Right cardiac atrium (tissue), 5 donors: Measurements from ENCODE around the gene UBE2D1. TPM values are rescaled to one million over a fixed set of nuclear protein-coding genes. Genes with fewer than 3 reads are reported as not detected.

Experiments
- ATAC-seq, 2 donors: fragments of 200-7000 bp; cut with Tn5 transposase; one replicate each; pipeline versions ENCODE4 v1.8.0 to v1.9.1; 2020; ENCODE audit warnings: moderate library complexity in 2 of 2, mild to moderate bottlenecking in 1 of 2
- DNase-seq, 3 donors: peaks; one replicate each; pipeline ENCODE4 v3.0.0-alpha.2; 2020
- H3K27ac ChIP-seq: one replicate; pipeline ENCODE4 v1.5.1; 2013; ENCODE audit warnings: mild to moderate bottlenecking, low read length, control low read depth, moderate library complexity
- H3K27me3 ChIP-seq: one replicate; pipeline ENCODE4 v1.6.1; 2013; ENCODE audit not compliant: control insufficient read depth, insufficient read depth
- H3K4me1 ChIP-seq: one replicate; pipeline ENCODE4 v1.6.1; 2013; ENCODE audit warnings: low read length; ENCODE audit not compliant: control insufficient read depth, insufficient read depth
- H3K4me3 ChIP-seq: one replicate; pipeline ENCODE4 v1.5.1; 2013; ENCODE audit warnings: low read length, control low read depth
- H3K9me3 ChIP-seq: one replicate; pipeline ENCODE4 v1.6.1; 2013; ENCODE audit warnings: low read length; ENCODE audit not compliant: control insufficient read depth
- WGBS: extraction: QIAGEN DNeasy Blood & Tissue Kit; methylation state at CpG from one replicate; pipeline ENCODE4 v1.1.7; 2013; 5-methylcytosine and 5-hydroxymethylcytosine counted together
- intact Hi-C, 4 donors: fragments of 100-400 bp; cut with DNase I; formaldehyde crosslinking; loops; one replicate each; pipeline versions ENCODE4 v1.11.0 to v1.14.0; 2022 to 2023
- polyA plus RNA-seq: library from polyadenylated mRNA; stranded (reverse); fragments of 200-250 nt; gene quantifications from one replicate; pipeline ENCODE4 v1.2.3, GENCODE V29; 2013
- total RNA-seq, 4 donors: library from RNA; stranded (reverse); fragmentation: NEBNext Ultra II Directional; extraction: Animal tissue kit (Norgen Biotek cat#: 25700); gene quantifications; one replicate each; pipeline ENCODE4 v1.2.1, GENCODE V29; 2021
- donor health status: healthy with polysubstance abuse.
- donor health status: DM: no; HTN: yes; CAD: no.
- donor health status: DM: no; HTN: no; CAD: no.
- donor health status: DM: no; HTN: yes; CAD: no; lungs with severe emphysema.
- donor health status: DM: yes; HTN: yes; CAD: no.

The UBE2D1 gene
- total and polyA plus RNA-seq, 5 donors = 28.0 to 40.3 (median 35.4) TPM

DNA sequence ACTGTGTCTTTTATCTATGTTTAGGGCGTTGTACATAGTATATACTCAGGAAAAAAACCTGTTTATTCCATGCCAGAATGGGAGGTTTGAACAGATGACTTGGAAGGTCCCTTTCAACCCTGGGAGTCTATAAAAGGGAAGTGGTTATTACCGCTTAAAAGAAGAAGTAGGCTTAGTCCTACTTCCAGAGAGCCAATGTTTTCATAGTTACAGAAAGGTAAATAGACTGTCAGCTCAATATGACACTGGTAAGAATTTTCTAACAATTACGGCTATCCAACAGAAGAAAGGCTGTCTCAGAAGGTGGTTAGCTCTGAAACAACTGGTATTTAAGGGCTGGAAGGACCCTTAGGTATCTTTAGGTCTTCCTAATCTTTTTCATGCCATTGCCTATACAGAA is 49.3 kb downstream of the UBE2D1 start:
- no peaks in the 10 kb centered on the region for H3K9me3 ChIP-seq
- H3K4me3 ChIP-seq = peak overlapping the region; percentile 82
- no peak for ATAC-seq
- intact Hi-C loops = loop anchor here in 2 of 4 donors (2.0 to 10.0 kb wide), 2 partner anchors 49 to 79 kb away; partner anchors contain the start of gene UBE2D1 (in 1 of the 2)
- no peak overlapping the region for H3K27ac ChIP-seq
- 54% methylated on average over 3 of the region's 3 CpGs for WGBS
- no peak for DNase-seq
- no peaks in the 10 kb centered on the region for H3K27me3 ChIP-seq
- no peaks in the 10 kb centered on the region for H3K4me1 ChIP-seq

DNA sequence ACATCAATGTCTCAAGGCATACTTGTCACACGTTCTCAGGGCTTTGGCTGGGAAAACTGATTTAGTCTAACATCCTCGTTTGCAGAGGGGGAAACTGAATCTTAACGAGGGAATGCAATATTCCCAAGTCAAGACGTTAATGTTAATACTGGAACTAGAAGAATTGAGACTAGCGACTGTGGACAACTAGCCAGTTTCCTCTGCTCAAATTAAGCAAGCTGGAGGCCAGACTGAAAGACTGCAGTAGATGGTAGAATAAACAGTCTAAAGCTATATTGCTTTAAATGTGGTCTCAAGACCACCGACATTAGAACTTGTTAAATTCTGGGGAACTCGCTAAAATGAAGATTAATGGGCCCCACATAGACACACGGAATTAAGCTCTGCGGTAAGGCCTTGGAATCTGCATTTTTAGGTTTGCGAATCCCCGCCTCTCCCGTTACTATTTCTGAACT is 49.8 kb downstream of the UBE2D1 start:
- under 1% methylated on average over 12 of the region's 12 CpGs for WGBS
- DNase-seq = no peak
- no peak for ATAC-seq
- intact Hi-C loops = loop anchor here in 2 of 4 donors (2.0 to 10.0 kb wide), 2 partner anchors 50 to 80 kb away; partner anchors contain the start of gene UBE2D1 (in 1 of the 2)
- H3K27ac ChIP-seq = peak overlapping the region; percentile 88
- no peaks in the 10 kb centered on the region for H3K4me1 ChIP-seq
- no peaks in the 10 kb centered on the region for H3K9me3 ChIP-seq
- no peaks in the 10 kb centered on the region for H3K27me3 ChIP-seq
- peak overlapping the region; percentile 82 for H3K4me3 ChIP-seq

DNA sequence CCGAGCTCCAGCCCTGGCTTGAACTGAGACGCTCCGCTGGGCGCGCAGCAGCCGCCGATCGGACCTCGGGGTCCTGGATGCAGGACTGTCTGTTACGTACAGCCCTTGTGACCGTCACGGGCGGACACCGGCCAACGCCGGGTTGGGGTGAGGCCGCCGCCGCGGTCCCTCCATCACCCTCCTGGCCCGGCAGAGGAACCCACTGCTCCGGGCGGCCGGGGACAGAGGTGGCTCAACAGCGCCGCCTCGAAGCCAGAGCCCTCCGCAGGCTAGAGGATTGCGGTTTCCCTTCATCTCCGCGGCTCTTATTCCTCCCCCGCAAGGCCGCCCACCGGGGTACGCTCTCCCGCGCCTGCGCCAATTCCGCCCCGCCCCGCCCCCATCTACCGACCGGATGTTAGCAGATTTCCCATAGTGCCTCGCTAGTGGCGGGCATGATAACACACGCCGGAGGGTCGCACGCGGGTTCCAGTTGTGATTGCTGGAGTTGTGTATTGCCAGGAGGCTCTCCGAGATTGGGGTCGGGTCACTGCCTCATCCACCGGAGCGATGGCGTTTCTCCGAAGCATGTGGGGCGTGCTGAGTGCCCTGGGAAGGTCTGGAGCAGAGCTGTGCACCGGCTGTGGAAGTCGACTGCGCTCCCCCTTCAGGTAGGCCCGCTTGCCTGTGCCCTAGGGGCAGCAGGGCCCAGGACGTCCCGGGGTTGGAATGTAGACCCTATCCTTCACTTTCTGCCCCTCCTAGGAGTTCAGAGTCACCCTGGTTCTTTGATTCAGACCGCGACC is 50.4 kb downstream of the UBE2D1 start, which contains the start of gene TFAM:
TFAM (plus strand) TSS at position 412 of the 785 bp plus-strand sequence; CDS start at position 550, 138 bp downstream.
- no peaks in the 10 kb centered on the region for H3K9me3 ChIP-seq
- intact Hi-C loops = loop anchor here in 3 of 4 donors (2.0 to 10.0 kb wide), 3 partner anchors 48 to 80 kb away; partner anchors contain the start of gene UBE2D1 (in 2 of the 3)
- ATAC-seq (peak; percentile 99), DNase-seq (peak; percentile 96 to 99 (median 98))
- no peaks in the 10 kb centered on the region for H3K4me1 ChIP-seq
- H3K4me3 ChIP-seq = peak within 1 kb of the TSS; percentile 82
- H3K27me3 ChIP-seq = no peaks in the 10 kb centered on the region
- H3K27ac ChIP-seq = peak within 1 kb of the TSS; percentile 88
- under 1% methylated on average over 65 of the region's 65 CpGs for WGBS

DNA sequence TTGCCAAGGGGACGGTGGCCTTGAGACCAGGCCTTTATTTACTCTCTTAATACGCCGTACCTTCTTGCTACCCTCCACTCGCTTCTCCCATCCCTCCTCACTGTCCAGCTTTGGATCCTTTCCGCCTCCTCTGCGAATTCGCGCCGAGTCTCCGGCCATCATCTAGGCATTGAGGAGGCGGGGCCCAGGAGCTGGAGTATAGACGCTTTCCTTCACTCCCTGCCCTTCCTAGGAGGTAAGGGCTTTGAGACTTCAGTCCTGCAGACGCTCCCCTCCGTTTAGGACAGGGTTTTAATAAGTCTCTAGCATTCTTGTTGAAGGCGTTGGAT is 50.9 kb downstream of the UBE2D1 start:
- H3K4me1 ChIP-seq = no peaks in the 10 kb centered on the region
- DNase-seq (no peak), ATAC-seq (peak in 1 of 2 donors; percentile 8)
- H3K9me3 ChIP-seq = no peaks in the 10 kb centered on the region
- H3K27me3 ChIP-seq = no peaks in the 10 kb centered on the region
- intact Hi-C loops = loop anchor here in 3 of 4 donors (2.0 to 10.0 kb wide), 3 partner anchors 48 to 81 kb away; partner anchors contain the start of gene UBE2D1 (in 2 of the 3)
- H3K4me3 ChIP-seq = peak overlapping the region; percentile 82
- peak overlapping the region; percentile 76 for H3K27ac ChIP-seq
- 0% methylated on average over 15 of the region's 15 CpGs for WGBS

DNA sequence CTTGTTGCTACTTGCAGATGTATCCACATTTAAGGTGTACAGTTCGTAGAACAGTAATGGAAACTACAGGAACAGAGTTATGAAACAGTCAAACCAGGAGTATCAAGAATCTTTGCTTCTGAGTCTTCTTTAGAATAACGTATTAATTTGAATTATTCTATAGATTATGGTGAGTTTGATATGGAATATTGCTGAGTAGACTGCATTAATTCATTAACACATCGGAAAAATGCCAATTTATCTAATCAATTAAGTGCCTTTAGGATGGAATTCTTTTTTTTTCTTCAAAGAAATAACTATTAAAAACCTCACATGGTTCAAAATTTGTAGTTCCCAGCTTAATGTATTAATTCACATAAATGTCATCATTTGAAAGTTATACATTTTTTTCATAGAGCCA is 54.2 kb downstream of the UBE2D1 start:
- H3K4me1 ChIP-seq = no peaks in the 10 kb centered on the region
- 95% methylated on average over 3 of the region's 3 CpGs for WGBS
- no peak for ATAC-seq
- H3K9me3 ChIP-seq = no peaks in the 10 kb centered on the region
- no peaks in the 10 kb centered on the region for H3K27me3 ChIP-seq
- no peak overlapping the region for H3K27ac ChIP-seq
- DNase-seq = no peak
- H3K4me3 ChIP-seq = no peak overlapping the region
- intact Hi-C loops = loop anchor here in 2 of 4 donors (5.0 to 10.0 kb wide), 2 partner anchors 52 to 84 kb away; partner anchors contain the start of gene UBE2D1 (in 1 of the 2)

DNA sequence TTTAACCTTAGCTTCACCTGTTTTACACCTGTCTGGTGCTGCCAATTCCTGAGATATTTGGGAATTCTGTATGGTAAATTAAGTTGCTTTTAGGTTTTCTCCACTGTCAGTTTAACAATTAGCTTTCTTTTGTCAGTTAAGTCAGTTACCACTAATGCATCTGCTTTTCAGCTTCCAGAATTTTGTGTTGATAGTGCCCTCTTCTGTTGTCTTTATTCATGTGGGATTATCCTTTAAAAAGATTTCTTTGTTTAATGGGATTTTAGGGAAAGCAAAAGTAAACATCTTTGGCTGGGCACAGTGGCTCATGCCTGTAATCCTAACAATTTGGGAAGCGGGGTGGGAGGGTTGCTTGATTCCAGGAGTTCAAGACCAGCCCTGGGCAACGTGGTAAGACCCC is 58.5 kb downstream of the UBE2D1 start:
- Histone ChIP-seq H3K4me3 (no peak overlapping the region), H3K9me3 (no peaks in the 10 kb centered on the region), H3K27me3 (no peaks in the 10 kb centered on the region), H3K4me1 (no peaks in the 10 kb centered on the region), H3K27ac (no peak overlapping the region)
- WGBS = 75% methylated on average over 2 of the region's 2 CpGs
- DNase-seq (no peak), ATAC-seq (no peak)
- intact Hi-C loops = no loop called here

DNA sequence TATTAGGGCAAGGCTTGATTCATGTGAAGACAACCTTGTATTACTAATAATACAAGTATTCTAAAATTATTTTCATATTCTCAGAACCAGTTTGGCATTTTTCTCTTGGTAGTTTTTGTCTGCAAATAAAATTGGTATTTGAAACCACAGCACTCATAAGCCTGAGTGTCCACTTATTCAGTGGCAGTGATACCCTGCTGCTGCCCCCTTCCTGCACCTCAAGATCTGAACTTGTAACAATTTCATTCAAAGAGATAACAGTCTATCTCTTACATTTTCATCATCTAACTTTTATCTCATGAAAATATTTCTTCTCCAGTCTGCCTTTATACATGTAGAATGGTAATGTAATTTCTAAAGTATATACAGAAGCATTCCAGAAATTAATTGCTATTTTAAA is 59.7 kb downstream of the UBE2D1 start:
- intact Hi-C loops = no loop called here
- DNase-seq = no peak

DNA sequence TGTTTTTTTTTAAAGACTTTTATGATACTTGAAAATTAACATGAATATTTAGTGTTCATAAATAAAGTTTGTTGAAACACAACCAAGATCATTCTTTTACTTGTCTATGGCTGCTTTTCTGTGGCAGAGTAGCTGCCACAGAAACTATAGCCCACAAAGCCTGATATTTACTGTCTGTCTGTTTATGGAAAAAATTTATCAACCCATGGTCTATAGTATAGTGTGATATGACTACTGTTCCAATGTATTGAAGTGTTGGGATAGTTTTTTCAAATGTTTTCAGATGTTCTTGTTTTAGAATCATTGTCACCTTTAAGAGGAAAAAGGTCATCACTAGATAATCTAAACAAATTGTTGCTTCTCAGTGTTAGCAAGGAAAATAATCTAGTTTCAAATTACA is 61.3 kb downstream of the UBE2D1 start:
- Histone ChIP-seq H3K4me3 (no peak overlapping the region), H3K27me3 (no peaks in the 10 kb centered on the region), H3K4me1 (no peaks in the 10 kb centered on the region), H3K9me3 (no peaks in the 10 kb centered on the region), H3K27ac (no peak overlapping the region)
- intact Hi-C loops = no loop called here
- DNase-seq (no peak), ATAC-seq (no peak)

More for the DNA sequence above, 59.7 kb downstream of the UBE2D1 start:
- no peak overlapping the region for H3K4me3 ChIP-seq
- H3K27me3 ChIP-seq = no peaks in the 10 kb centered on the region
- H3K27ac ChIP-seq = no peak overlapping the region
- no peaks in the 10 kb centered on the region for H3K4me1 ChIP-seq
- ATAC-seq = no peak
- H3K9me3 ChIP-seq = no peaks in the 10 kb centered on the region

DNA sequence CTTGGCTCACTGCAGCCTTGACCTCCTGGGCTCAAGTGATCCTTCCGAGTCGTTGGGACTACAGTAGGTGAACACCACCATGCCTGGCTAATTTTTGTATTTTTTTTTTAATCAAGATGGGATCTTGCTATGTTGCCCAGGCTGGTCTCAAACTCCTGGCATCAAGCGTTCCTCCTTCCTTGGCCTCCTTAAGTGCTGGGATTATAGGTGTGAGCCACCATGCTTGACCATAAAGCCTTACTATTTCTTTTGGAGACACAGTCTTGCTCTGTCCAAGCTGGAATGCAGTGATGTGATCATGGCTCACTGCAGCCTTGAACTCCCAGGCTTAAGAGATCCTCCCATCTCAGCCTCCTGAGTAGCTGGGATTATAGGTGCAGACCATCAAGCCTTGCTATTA is 63.0 kb downstream of the UBE2D1 start:
- Histone ChIP-seq H3K27me3 (no peaks in the 10 kb centered on the region), H3K4me3 (no peak overlapping the region), H3K27ac (no peak overlapping the region), H3K9me3 (no peaks in the 10 kb centered on the region), H3K4me1 (no peaks in the 10 kb centered on the region)
- 98% methylated on average over 3 of the region's 3 CpGs for WGBS
- intact Hi-C loops = no loop called here
- ATAC-seq (no peak), DNase-seq (no peak)

DNA sequence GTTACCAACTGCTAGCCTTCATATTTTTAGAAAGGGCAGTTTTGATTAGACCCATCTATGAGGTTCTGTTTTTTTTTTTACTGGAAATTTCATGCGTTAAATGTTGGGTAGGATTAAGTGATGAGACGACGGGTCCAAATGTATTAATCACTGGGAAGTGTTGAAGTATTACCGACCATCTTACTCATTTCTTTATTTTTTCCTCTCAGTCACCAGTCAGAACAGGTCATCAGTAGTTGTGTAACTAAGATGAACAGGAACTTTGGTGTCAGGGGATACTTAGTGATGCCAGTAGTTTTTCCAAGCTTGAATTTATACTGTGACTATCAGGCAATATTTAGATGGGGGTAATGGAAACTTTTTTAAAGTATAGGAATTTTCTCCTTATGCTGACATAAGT is 64.6 kb downstream of the UBE2D1 start:
- Histone ChIP-seq H3K27ac (no peak overlapping the region), H3K9me3 (no peaks in the 10 kb centered on the region), H3K27me3 (no peaks in the 10 kb centered on the region), H3K4me3 (no peak overlapping the region), H3K4me1 (no peaks in the 10 kb centered on the region)
- ATAC-seq (no peak), DNase-seq (no peak)
- intact Hi-C loops = no loop called here
- 84% methylated on average over 4 of the region's 4 CpGs for WGBS

DNA sequence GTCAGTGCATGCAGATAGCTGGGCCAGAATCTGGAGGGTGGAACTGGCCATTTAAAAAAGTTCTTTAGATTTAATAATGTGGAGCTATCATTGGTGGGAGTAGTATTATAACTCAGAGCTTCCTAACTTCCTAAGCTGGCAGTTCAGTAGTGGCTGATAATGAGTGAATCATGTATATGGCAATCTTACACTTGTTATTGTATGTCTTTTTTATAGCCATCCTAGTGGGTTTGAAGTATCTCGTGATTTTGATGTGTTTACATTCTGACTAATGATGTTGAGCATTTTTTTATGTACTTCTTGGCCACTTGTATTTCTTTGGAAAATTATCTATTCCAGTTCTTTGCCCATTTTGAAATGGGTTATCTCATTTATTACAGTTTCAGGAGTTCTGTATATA is 65.8 kb downstream of the UBE2D1 start:
- intact Hi-C loops = no loop called here
- ATAC-seq (no peak), DNase-seq (no peak)
- Histone ChIP-seq H3K4me3 (no peak overlapping the region), H3K4me1 (no peaks in the 10 kb centered on the region), H3K27ac (no peak overlapping the region), H3K9me3 (no peaks in the 10 kb centered on the region), H3K27me3 (no peaks in the 10 kb centered on the region)
- 67% methylated on average over 1 of the region's 1 CpG for WGBS
